H9 (cell line): Measurements from ENCODE around the gene HEXD. TPM values are rescaled to one million over a fixed set of nuclear protein-coding genes. Genes with fewer than 3 reads are reported as not detected.
A peak's percentile ranks its signal among the peaks of the same experiment; 100 is the strongest.

Source experiments
- DNase-seq: peaks from one replicate; pipeline ENCODE4 v3.0.0-alpha.2; 2017
- H2AFZ ChIP-seq: one replicate; pipeline ENCODE4 v1.6.1; 2013; ENCODE audit warnings: mild to moderate bottlenecking, low read length, control low read depth, moderate library complexity
- H2AK5ac ChIP-seq: 2 replicates; pipeline ENCODE4 v1.6.1; 2013; ENCODE audit warnings: low read length, control low read depth, mixed read lengths; ENCODE audit not compliant: insufficient read length
- H2BK120ac ChIP-seq: one replicate; pipeline ENCODE4 v1.6.1; 2013; ENCODE audit warnings: low read depth, mild to moderate bottlenecking, low read length, control low read depth, inconsistent platforms; ENCODE audit not compliant: poor library complexity, severe bottlenecking
- H2BK12ac ChIP-seq: 2 replicates; pipeline ENCODE4 v1.6.1; 2013; ENCODE audit warnings: low read length, control low read depth, mixed read lengths, low read depth; ENCODE audit not compliant: insufficient read length
- H2BK15ac ChIP-seq: 2 replicates; pipeline ENCODE4 v1.6.1; 2013; ENCODE audit warnings: low read depth, low read length, control low read depth
- H2BK20ac ChIP-seq: one replicate; pipeline ENCODE4 v1.6.1; 2013; ENCODE audit warnings: low read depth, mild to moderate bottlenecking, low read length, control low read depth, inconsistent platforms; ENCODE audit not compliant: poor library complexity, severe bottlenecking
- H2BK5ac ChIP-seq: 2 replicates; pipeline ENCODE4 v1.6.1; 2013; ENCODE audit warnings: low read length, control low read depth, mixed read lengths; ENCODE audit not compliant: insufficient read length
- H3K14ac ChIP-seq: 2 replicates; pipeline ENCODE4 v1.6.1; 2013; ENCODE audit warnings: low read length, control low read depth; ENCODE audit not compliant: insufficient read depth
- H3K18ac ChIP-seq: 2 replicates; pipeline ENCODE4 v1.6.1; 2013; ENCODE audit warnings: low read depth, mild to moderate bottlenecking, mixed read lengths, low read length, control low read depth; ENCODE audit not compliant: insufficient read length
- H3K23ac ChIP-seq: 2 replicates; pipeline ENCODE4 v1.6.1; 2013; ENCODE audit warnings: low read length, control low read depth, mixed read lengths, low read depth; ENCODE audit not compliant: insufficient read length
- H3K23me2 ChIP-seq: 2 replicates; pipeline ENCODE4 v1.6.1; 2013; ENCODE audit warnings: low read depth, mild to moderate bottlenecking, mixed read lengths, low read length, control low read depth; ENCODE audit not compliant: insufficient read length, poor library complexity, severe bottlenecking
- H3K27ac ChIP-seq: 2 replicates; pipeline ENCODE4 v1.5.1; 2013; ENCODE audit warnings: low read length, control low read depth, mixed read lengths, low read depth; ENCODE audit not compliant: insufficient read length
- H3K27me3 ChIP-seq: 2 replicates; pipeline ENCODE4 v1.6.1; 2013; ENCODE audit warnings: low read length, control low read depth, inconsistent platforms; ENCODE audit not compliant: insufficient read depth
- H3K4ac ChIP-seq: 2 replicates; pipeline ENCODE4 v1.6.1; 2013; ENCODE audit warnings: low read depth, mild to moderate bottlenecking, control low read depth, inconsistent platforms, low read length, moderate library complexity
- H3K4me1 ChIP-seq: 2 replicates; pipeline ENCODE4 v1.6.1; 2013; ENCODE audit warnings: low read length, control low read depth, inconsistent platforms; ENCODE audit not compliant: insufficient read depth
- H3K4me2 ChIP-seq: 2 replicates; pipeline ENCODE4 v1.6.1; 2013; ENCODE audit warnings: low read length, control low read depth, mixed read lengths; ENCODE audit not compliant: insufficient read length, insufficient read depth
- H3K56ac ChIP-seq: 2 replicates; pipeline ENCODE4 v1.6.1; 2013; ENCODE audit warnings: low read depth, mild to moderate bottlenecking, mixed read lengths, low read length, control low read depth; ENCODE audit not compliant: insufficient read length
- H3K79me1 ChIP-seq: 2 replicates; pipeline ENCODE4 v1.6.1; 2013; ENCODE audit warnings: low read depth, mild to moderate bottlenecking, moderate library complexity, low read length, control low read depth, inconsistent platforms; ENCODE audit not compliant: insufficient read depth, poor library complexity, severe bottlenecking
- H3K79me2 ChIP-seq: 2 replicates; pipeline ENCODE4 v1.6.1; 2013; ENCODE audit warnings: low read length, control low read depth, inconsistent platforms; ENCODE audit not compliant: insufficient read depth
- H3K9ac ChIP-seq: 2 replicates; pipeline ENCODE4 v1.6.1; 2013; ENCODE audit warnings: low read length, control low read depth, mixed read lengths; ENCODE audit not compliant: insufficient read length; ENCODE audit errors: extremely low read depth
- H3K9me3 ChIP-seq: one replicate; pipeline ENCODE4 v1.6.1; 2013; ENCODE audit warnings: low read depth, low read length, inconsistent platforms; ENCODE audit not compliant: control insufficient read depth
- H3T11ph ChIP-seq: one replicate; pipeline ENCODE4 v1.6.1; 2013; ENCODE audit warnings: mild to moderate bottlenecking, low read length, control low read depth, inconsistent platforms
- H4K20me1 ChIP-seq: one replicate; pipeline ENCODE4 v1.6.1; 2013; ENCODE audit not compliant: control insufficient read depth, insufficient read length, insufficient read depth
- H4K5ac ChIP-seq: 2 replicates; pipeline ENCODE4 v1.6.1; 2013; ENCODE audit warnings: low read depth, mild to moderate bottlenecking, mixed read lengths, low read length, control low read depth; ENCODE audit not compliant: insufficient read length
- H4K8ac ChIP-seq: replicated peaks from 2 replicates; pipeline ENCODE4 v1.6.1; 2013; ENCODE audit warnings: low read length, control low read depth, mixed read lengths, low read depth; ENCODE audit not compliant: insufficient read length
- H4K91ac ChIP-seq: 2 replicates; pipeline ENCODE4 v1.6.1; 2013; ENCODE audit warnings: low read depth, mild to moderate bottlenecking, moderate library complexity, mixed read lengths, low read length, control low read depth; ENCODE audit not compliant: insufficient read length
- H3K27ac Mint-ChIP-seq, 3 experiments: 2 replicates in 2 of 3; 3 replicates in 1 of 3; pipeline ENCODE4 v1.8.0; 2020 to 2021; ENCODE audit warnings: mixed read lengths in 3 of 3, mild to moderate bottlenecking in 1 of 3, moderate library complexity in 1 of 3
- H3K27me3 Mint-ChIP-seq: 2 replicates; pipeline ENCODE4 v1.8.0; 2021; ENCODE audit warnings: low read depth, mild to moderate bottlenecking, moderate library complexity, mixed read lengths
- H3K36me3 Mint-ChIP-seq, 3 experiments: 2 replicates in 2 of 3; 3 replicates in 1 of 3; pipeline ENCODE4 v1.8.0; 2020 to 2021; ENCODE audit warnings: low read depth in 3 of 3, mixed read lengths in 3 of 3; ENCODE audit not compliant: insufficient read depth in 1 of 3
- H3K4me1 Mint-ChIP-seq, 2 experiments: 2 replicates each; pipeline ENCODE4 v1.8.0; 2020; ENCODE audit warnings: mixed read lengths in 2 of 2
- H3K4me3 Mint-ChIP-seq, 2 experiments: 2 replicates in 1 of 2; 3 replicates in 1 of 2; pipeline ENCODE4 v1.8.0; 2020 to 2021; ENCODE audit warnings: mild to moderate bottlenecking in 2 of 2, mixed read lengths in 2 of 2, moderate library complexity in 1 of 2
- H3K9me3 Mint-ChIP-seq, 2 experiments: 2 replicates in 1 of 2; 3 replicates in 1 of 2; pipeline ENCODE4 v1.8.0; 2020; ENCODE audit warnings: mild to moderate bottlenecking in 2 of 2, mixed read lengths in 2 of 2, moderate library complexity in 1 of 2
- WGBS: extraction: QIAGEN DNeasy Blood & Tissue Kit; methylation state at CpG from one replicate; pipeline ENCODE4 v1.1.7; 2013; ENCODE audit warnings: missing lambda C conversion rate, low lambda C conversion rate, mixed read lengths; ENCODE audit not compliant: insufficient read length; ENCODE audit errors: extremely low coverage; 5-methylcytosine and 5-hydroxymethylcytosine counted together
- total RNA-seq: library from RNA; stranded (reverse); gene quantifications from 2 replicates; pipeline ENCODE4 v1.2.1, GENCODE V29; 2021
- TF ChIP-seq, protein P1 (sequence below): fragments of 200-600 bp; sonication (generic); conservative IDR thresholded peaks from 3 replicates; pipeline ENCODE4 v1.8.0; 2021; ENCODE audit warnings: antibody characterized with exemption, mild to moderate bottlenecking

HEXD gene
- total RNA-seq, 1 experiment from 2014 or later = 23.2 TPM

GRCh38 chr17:82442643-82443464 lies 24.7 kb downstream of the HEXD start:
- H3K27me3 Mint-ChIP-seq = no peaks in the 10 kb centered on the region; the same call in 1 of the 2 replicates
- H3K9me3 Mint-ChIP-seq = no peaks in the 10 kb centered on the region; a peak in 1 of 5 replicates
- H3K4me3 Mint-ChIP-seq = no peak overlapping the region
- Histone ChIP-seq H4K20me1 (no peaks in the 10 kb centered on the region), H3T11ph (no peak overlapping the region), H4K8ac (no peak overlapping the region), H3K27me3 (no peaks in the 10 kb centered on the region), H2BK15ac (no peak overlapping the region), H3K79me1 (no peaks in the 10 kb centered on the region), H3K9ac (no peak overlapping the region), H3K4me1 (no peaks in the 10 kb centered on the region; the same call in 1 of the 2 replicates), H3K14ac (no peak overlapping the region), H2AFZ (no peak overlapping the region), H3K79me2 (no peaks in the 10 kb centered on the region), H3K4ac (no peak overlapping the region), H3K23me2 (no peaks in the 10 kb centered on the region), H2BK5ac (no peak overlapping the region), H3K9me3 (no peaks in the 10 kb centered on the region), H2AK5ac (no peak overlapping the region), H3K18ac (no peak overlapping the region), H3K56ac (no peak overlapping the region), H2BK120ac (no peak overlapping the region), H3K27ac (no peak overlapping the region), H2BK12ac (no peak overlapping the region), H3K23ac (no peak overlapping the region), H4K5ac (no peak overlapping the region), H3K4me2 (no peak overlapping the region), H2BK20ac (no peak overlapping the region), H4K91ac (no peak overlapping the region)
- TF ChIP-seq, protein P1, sequence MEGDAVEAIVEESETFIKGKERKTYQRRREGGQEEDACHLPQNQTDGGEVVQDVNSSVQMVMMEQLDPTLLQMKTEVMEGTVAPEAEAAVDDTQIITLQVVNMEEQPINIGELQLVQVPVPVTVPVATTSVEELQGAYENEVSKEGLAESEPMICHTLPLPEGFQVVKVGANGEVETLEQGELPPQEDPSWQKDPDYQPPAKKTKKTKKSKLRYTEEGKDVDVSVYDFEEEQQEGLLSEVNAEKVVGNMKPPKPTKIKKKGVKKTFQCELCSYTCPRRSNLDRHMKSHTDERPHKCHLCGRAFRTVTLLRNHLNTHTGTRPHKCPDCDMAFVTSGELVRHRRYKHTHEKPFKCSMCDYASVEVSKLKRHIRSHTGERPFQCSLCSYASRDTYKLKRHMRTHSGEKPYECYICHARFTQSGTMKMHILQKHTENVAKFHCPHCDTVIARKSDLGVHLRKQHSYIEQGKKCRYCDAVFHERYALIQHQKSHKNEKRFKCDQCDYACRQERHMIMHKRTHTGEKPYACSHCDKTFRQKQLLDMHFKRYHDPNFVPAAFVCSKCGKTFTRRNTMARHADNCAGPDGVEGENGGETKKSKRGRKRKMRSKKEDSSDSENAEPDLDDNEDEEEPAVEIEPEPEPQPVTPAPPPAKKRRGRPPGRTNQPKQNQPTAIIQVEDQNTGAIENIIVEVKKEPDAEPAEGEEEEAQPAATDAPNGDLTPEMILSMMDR = no peak
- peak; percentile 25 for DNase-seq
- peak overlapping the region in 2 of 3 experiments; percentile 31 to 86; a peak in 2 of 7 replicates for H3K27ac Mint-ChIP-seq
- peaks cover 4 to 25% (median 22%) of the 10 kb centered on the region in 3 experiments; a peak in 6 of 7 replicates for H3K36me3 Mint-ChIP-seq
- WGBS = no CpG with 5 or more reads among the region's 28 CpGs
- peaks cover 7 to 25% of the 10 kb centered on the region in 2 experiments for H3K4me1 Mint-ChIP-seq
